NCI-H2029 treated with DMSO at 0.1 percent for 48 hours (cell line): Measurements from ENCODE around the gene NEK4.

Experiments
- DNase-seq: peaks from one replicate; lab custom pipeline; 2025; lab: John Stamatoyannopoulos, UW

Gene NEK4

GRCh38 chr3:52663098-52663497 lies 107.6 kb downstream of the NEK4 start:
- no peak for DNase-seq

GRCh38 chr3:52660046-52660445 lies 110.7 kb downstream of the NEK4 start:
- DNase-seq = no peak
